Measurements from ENCODE around the gene CLP1.

DNA sequence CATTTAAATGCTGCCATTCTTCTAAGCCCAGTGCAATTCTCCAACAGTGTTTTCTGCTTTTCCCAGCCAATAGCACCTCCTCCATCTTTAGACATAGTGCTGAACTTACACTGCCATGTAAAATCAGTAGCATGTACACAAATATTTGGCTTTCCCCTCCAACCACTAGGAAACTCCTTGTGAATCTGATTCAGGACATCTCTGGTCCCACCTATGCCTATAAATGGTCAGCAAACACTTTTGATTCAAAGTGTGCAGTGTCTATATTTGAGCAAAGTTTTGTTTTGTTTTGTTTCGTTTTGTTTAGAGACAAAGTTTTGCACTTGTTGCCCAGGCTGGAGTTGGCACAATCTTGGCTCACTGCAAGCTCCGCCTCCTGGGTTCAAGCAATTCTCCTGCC is 32.7 kb upstream of the CLP1 start:
- TF ChIP-seq, protein P1, sequence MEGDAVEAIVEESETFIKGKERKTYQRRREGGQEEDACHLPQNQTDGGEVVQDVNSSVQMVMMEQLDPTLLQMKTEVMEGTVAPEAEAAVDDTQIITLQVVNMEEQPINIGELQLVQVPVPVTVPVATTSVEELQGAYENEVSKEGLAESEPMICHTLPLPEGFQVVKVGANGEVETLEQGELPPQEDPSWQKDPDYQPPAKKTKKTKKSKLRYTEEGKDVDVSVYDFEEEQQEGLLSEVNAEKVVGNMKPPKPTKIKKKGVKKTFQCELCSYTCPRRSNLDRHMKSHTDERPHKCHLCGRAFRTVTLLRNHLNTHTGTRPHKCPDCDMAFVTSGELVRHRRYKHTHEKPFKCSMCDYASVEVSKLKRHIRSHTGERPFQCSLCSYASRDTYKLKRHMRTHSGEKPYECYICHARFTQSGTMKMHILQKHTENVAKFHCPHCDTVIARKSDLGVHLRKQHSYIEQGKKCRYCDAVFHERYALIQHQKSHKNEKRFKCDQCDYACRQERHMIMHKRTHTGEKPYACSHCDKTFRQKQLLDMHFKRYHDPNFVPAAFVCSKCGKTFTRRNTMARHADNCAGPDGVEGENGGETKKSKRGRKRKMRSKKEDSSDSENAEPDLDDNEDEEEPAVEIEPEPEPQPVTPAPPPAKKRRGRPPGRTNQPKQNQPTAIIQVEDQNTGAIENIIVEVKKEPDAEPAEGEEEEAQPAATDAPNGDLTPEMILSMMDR (IDR thresholded peaks at IDR 0.05): no peak
- TF ChIP-seq POLR2A (IDR thresholded peaks at IDR 0.05) (no peak), EP300 (IDR thresholded peaks at IDR 0.05) (no peak)
